ENCODE measurements around the gene MXRA8.

MXRA8 gene

GRCh38 chr1:1365875-1366698 is 7.7 kb upstream of the MXRA8 start:
- DNase-seq = no peak

- no peak for DNase-seq
Observed at GRCh38 chr1:1364266-1364665, 5.9 kb upstream of the MXRA8 start.

DNA sequence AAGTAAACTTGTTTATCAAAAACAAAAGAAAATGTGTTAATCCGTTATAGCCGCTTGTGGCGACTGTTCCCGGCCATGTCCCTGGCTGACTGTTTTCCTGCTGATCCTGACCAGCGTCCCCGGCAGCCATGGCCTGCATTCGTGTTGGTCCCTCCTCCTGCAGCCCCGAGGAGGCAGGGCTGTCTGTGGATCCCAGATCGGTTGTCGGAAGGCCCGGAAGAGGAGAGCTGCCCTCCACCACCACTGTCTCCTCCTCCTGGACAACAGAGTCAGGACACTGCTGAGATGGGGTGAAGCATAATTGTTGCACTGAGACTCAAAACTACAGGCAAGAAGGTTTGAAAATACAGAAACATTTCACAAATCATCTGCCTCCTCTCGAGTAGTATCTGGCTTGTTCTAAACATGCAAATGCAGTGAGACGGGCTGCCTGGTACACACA is 3.6 kb upstream of the MXRA8 start:
- DNase-seq = no peak

DNA sequence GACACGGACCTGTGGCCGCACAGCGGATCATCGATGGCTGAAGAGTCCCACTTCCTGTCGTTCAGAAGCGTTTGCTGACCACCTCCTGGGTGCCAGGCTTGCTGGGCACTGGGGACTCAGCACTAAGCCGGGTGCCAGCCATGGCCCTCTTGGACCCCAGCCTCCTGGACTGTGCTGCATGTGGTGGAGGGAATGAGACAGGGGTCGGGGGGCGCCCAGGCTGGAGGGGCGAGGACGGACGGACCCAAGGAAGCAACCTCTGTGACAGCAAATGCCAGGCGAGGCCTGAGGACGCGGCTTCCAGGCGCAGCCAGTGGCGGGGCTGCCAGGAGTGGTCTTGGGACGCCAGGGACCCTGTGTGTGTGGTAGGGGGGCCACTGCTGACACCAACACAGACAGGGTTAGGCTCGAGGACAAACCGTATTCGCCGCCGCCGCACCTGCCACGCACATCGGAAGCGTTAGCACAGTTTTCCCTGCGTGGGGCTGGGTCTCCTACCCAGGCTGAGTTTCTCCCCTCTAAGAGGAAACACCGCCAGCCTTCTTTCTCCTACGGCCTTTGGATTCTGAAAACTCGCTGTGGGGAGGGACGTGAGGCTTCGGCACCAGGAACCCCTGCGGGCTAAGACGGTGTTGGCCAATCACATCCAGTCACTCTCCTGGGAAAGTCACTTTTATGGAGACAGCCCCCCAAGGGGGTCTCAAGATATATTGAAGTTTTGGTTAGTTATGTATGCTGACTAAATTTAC is 3.1 kb upstream of the MXRA8 start:
- DNase-seq = no peak

GRCh38 chr1:1360506-1361169 is 2.3 kb upstream of the MXRA8 start:
- DNase-seq = no peak

DNA sequence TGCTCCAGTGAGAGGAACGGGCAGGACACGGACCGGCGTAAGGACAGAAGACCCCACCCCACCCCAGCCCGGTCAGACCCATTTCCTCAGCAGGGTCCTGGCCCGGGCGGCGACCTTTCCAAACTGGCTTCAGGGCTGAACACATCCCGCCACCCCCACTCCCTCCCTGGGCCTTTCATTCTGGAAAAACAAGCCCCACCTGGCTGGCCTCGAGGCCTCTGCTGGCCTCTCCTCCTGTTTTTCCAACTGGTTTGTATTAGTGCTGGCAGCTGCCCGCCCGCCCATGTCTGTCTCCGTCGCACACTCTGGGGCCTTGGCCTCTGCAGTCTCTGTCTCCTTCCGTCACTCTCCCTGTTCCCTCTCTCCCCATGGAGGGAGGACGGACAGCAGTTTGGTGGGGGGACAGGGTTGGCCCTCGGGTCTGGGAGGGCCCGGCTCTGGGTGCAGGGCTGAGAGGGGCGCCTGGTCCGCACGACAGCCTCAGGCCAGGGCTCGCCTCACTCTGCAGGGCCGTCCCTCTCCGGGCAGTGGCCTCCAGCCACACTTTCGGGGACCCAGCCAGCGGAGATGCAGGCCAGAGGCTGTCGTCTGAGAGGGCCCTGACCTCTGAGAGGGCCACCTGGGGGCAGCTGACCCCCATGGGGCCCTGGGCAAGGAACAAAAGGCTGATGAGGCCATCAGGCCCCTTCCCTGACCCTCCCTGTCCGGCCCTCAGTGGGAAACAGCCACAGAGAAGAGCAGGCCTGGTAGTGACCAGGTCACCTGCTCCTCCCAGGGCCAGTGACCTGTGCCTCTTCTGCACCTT is 1.5 kb upstream of the MXRA8 start:
- DNase-seq = no peak

DNA sequence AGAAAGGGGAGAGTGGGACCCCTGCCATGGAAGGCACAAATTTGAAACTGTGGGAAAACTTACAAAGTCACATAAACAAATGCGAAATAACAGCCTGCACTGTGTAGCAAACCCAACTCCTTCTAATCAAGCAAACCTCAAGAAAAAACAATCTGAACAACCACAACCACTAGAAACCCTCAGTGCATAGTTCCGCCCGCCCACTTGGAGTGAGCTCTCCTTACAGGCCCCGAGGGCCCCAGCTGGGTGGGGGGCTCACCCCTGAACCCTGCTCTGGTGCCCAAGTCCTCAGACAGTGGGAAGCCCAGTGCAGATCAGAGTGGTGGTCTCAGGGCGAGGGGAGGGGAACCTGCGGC is 931 bp upstream of the MXRA8 start:
- DNase-seq = no peak

DNA sequence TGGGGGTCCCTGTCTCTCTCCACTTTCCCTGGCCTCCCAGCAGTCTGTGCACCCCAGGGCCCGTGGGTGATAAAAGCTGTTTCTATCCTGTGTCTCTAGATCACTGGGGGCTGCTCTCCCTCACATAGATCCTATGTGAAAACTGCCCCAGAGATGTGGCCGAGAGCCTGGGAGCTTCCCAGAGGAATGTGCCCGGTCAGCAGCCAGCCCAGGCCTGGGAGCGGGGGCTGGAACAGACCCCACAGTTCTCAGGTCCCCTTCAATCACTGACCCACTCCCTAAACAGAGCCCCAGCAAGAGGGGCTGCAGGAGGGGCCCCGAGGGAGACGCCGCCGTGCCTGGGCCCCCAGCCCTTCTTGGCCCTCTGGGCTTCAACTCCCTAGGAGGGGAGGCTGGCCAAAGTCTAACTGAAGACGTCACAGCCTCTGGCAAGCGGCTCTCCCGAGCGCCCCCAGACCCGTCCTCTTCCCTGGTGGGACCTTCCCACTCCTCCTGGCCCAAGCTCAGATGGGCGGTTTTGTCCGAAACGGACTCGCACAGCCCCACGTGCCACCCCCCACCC is 403 bp downstream of the MXRA8 start:
- DNase-seq = no peak

- no peak for DNase-seq
Observed at GRCh38 chr1:1356796-1357401, 1.5 kb downstream of the MXRA8 start.

GRCh38 chr1:1356166-1356795 is 2.1 kb downstream of the MXRA8 start:
- no peak for DNase-seq

DNA sequence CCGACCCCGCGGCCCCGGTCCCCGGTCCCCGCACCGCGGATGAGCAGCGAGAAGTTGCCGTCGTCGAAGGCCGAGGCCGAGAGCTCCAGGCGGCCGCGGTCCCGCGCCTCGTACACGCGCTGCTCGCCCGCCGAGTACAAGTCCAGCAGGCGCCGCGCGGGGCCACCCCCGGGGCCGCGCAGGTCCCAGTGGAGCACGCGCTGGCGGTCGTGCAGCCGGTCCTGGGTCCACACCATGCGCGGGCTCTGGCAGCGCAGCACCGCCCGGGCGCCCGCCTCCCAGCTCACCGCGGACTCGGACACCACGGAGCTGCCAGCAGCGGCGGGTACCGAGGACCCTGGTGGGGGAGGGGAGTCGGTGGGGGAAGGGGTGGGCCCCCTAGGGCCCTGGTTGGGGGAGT is 2.9 kb downstream of the MXRA8 start:
- DNase-seq = no peak

- no peak for DNase-seq
Observed at GRCh38 chr1:1354271-1355247, 3.8 kb downstream of the MXRA8 start.

GRCh38 chr1:1353389-1354151 is 4.8 kb downstream of the MXRA8 start:
- DNase-seq = no peak

- DNase-seq = no peak
Observed at GRCh38 chr1:1352786-1353388, 5.5 kb downstream of the MXRA8 start.

DNA sequence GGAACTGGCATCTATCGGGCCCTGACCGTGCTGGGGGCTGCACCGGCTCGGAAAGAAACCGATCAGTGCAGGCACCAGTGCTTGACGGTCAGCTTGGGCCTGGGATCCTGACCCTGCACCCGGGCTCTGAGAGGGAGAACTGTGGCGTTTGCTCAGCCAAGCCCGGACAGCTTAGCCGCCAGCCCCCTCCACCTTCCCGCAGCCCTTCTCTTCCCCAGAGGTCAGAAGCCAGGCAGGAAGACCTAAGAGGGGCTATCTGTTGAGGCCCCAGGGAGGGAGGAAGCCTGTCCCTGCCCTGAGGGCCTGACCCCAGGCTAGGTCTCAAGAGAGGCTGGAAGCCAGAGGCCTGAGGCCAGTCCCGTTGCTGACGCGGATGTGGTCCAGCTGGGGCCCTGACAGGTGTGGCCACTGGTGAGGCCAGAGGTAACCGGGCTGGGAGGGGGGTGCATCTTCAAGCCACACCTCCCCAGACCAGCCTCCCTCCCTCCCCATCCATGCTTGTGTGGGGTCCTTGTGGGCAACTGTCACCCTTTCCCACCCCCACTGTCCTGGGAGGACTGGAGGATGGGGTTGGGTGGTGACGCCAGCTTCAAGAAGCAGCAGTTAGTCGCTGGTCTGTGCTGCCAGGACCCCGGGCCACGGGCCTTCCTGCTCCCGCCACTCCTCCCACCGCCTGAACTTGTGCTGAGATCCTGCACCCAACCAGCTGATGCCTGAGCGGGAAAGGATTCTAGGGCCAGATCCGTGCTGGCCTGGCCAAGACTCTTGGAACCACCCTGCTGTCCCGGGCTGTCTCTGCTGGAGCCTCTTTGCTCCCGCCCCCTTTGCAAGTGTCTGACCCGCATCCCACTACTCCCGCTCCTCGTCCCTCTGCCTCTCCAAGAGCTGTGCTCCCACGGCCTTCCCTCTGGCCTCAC is 6.6 kb downstream of the MXRA8 start:
- DNase-seq = no peak

GRCh38 chr1:1349256-1350012 is 8.9 kb downstream of the MXRA8 start, which contains the start of gene DVL1:
Gene DVL1 (minus strand): TSS chr1:1349418. CDS start chr1:1349065, 353 bp downstream.
- DNase-seq = peak; percentile 68

All from OCI-M1 (cell line).